ENCODE measurements around the gene GALK2. TPM values are rescaled to one million over a fixed set of nuclear protein-coding genes. Genes with fewer than 3 reads are reported as not detected.

GALK2 gene
- total and polyA plus RNA-seq, 2 of the 4 experiments (the other 2 are of a cell fraction): 27.0 to 63.6 TPM

- no peak for DNase-seq
- Histone ChIP-seq H3K9me3 (ENCODE audit: control insufficient read depth, insufficient read depth, low read length) (no peaks in the 10 kb centered on the region), H3K9me1 (ENCODE audit: insufficient read depth, low read length) (no peaks in the 10 kb centered on the region), H3K56ac (ENCODE audit: extremely low read depth, insufficient read depth, low read length) (no peak overlapping the region), H3K79me1 (ENCODE audit: low read depth in 1 of 2, low read length in 2 of 2) (peaks cover 20% of the 10 kb centered on the region in 2 experiments), H2AK5ac (ENCODE audit: low read depth, low read length) (no peak overlapping the region), H3K36me3 (ENCODE audit: control insufficient read depth, insufficient read depth, low read length) (peaks cover 3% of the 10 kb centered on the region), H3K14ac (replicated peaks; ENCODE audit: low read depth, low read length) (no peak overlapping the region), H3K23ac (ENCODE audit: low read depth, low read length) (no peak overlapping the region), H2BK20ac (ENCODE audit: low read depth, low read length) (no peak overlapping the region), H3K4ac (ENCODE audit: low read depth, low read length) (no peak overlapping the region), H3K27me3 (ENCODE audit: control insufficient read depth, insufficient read depth, low read length) (no peaks in the 10 kb centered on the region), H4K91ac (ENCODE audit: insufficient read depth, low read depth, low read length) (no peak overlapping the region), H3K4me2 (ENCODE audit: low read depth, low read length) (no peak overlapping the region), H2BK5ac (ENCODE audit: low read depth, low read length, poor library complexity, severe bottlenecking) (no peak overlapping the region), H2BK15ac (ENCODE audit: low read depth, low read length) (no peak overlapping the region), H4K20me1 (ENCODE audit: insufficient read depth, low read length) (no peaks in the 10 kb centered on the region), H3K27ac (ENCODE audit: insufficient read depth, low read length) (no peak overlapping the region), H2AK9ac (replicated peaks; ENCODE audit: low read depth, low read length, poor library complexity) (no peak overlapping the region), H3K4me3 (ENCODE audit: insufficient read depth, low read depth, low read length) (no peak overlapping the region), H4K5ac (ENCODE audit: low read depth, low read length) (no peak overlapping the region), H3K18ac (ENCODE audit: low read depth, low read length) (no peak overlapping the region), H3K9ac (ENCODE audit: low read depth, low read length) (no peak overlapping the region), H2BK120ac (ENCODE audit: low read depth, low read length) (no peak overlapping the region), H2AFZ (replicated peaks; ENCODE audit: low read length, poor library complexity) (no peak overlapping the region), H3K4me1 (ENCODE audit: control insufficient read depth, insufficient read depth, low read length) (no peaks in the 10 kb centered on the region), H4K8ac (ENCODE audit: low read depth in 2 of 2, low read length in 2 of 2) (no peak overlapping the region)
- POLR2A ChIA-PET (ENCODE audit: unreplicated experiment): no interaction called here
- BruUV-seq (replicated peaks): no TSS peak
- ATAC-seq (ENCODE audit: low read depth): no peak
- no CpG with 5 or more reads among the region's 3 CpGs for WGBS, 2 experiments (ENCODE audit: extremely low coverage in 2 of 2, insufficient read length in 1 of 2)
- CTCF ChIA-PET: no interaction called here
- intact Hi-C loops (cut with micrococcal nuclease): no loop called here
- TF ChIP-seq CEBPB (IDR thresholded peaks at IDR 0.05; ENCODE audit: low read depth, low read length): no peak
- no peak for TF ChIP-seq RAD21 (IDR thresholded peaks at IDR 0.05; ENCODE audit: low read length)
- no peak for TF ChIP-seq CTCF (conservative IDR thresholded peaks at IDR 0.05; ENCODE audit: low read depth, low read length)
- TF ChIP-seq MAFK (IDR thresholded peaks at IDR 0.05; ENCODE audit: low read depth, low read length): no peak
- TF ChIP-seq SMC3 (IDR thresholded peaks at IDR 0.05; ENCODE audit: low read depth, low read length): no peak
- TF ChIP-seq RFX5 (IDR thresholded peaks at IDR 0.05; ENCODE audit: low read depth, low read length): no peak
- dilution Hi-C loops (cut with HindIII; ENCODE audit: low sequenced_read_pairs, unreplicated experiment): no loop called here
- in situ Hi-C loops (cut with MboI; ENCODE audit: low sequenced_read_pairs): no loop called here
These were observed 133.0 kb downstream of the GALK2 start for GRCh38 chr15:49303003-49303402.
